GM18507 (cell line): Measurements from ENCODE around the gene PTGES.

Source experiments
- DNase-seq: peaks from one replicate; pipeline ENCODE4 v3.0.0; 2011; ENCODE audit warnings: low read depth; ENCODE audit not compliant: insufficient read length; ENCODE audit errors: extremely low spot score
- FAIRE-seq: peaks from 2 replicates; lab custom pipeline; 2011; peaks lifted over from hg19 to GRCh38; lab: Jason Lieb, UNC

Gene PTGES

GRCh38 chr9:129724456-129725190 is 28.2 kb downstream of the PTGES start:
- no peak for FAIRE-seq
- DNase-seq = no peak

- FAIRE-seq = no peak
- DNase-seq = no peak
Observed at GRCh38 chr9:129722913-129723312, 29.9 kb downstream of the PTGES start.

- no peak for DNase-seq
- FAIRE-seq = no peak
Observed at GRCh38 chr9:129720865-129721545, 31.8 kb downstream of the PTGES start.

GRCh38 chr9:129720181-129720864 is 32.5 kb downstream of the PTGES start:
- FAIRE-seq = no peak
- DNase-seq = no peak

- DNase-seq (no peak), FAIRE-seq (no peak)
Observed at GRCh38 chr9:129719135-129719534, 33.7 kb downstream of the PTGES start.

- DNase-seq (no peak), FAIRE-seq (no peak)
Observed at GRCh38 chr9:129718647-129719046, 34.2 kb downstream of the PTGES start.

- FAIRE-seq (no peak), DNase-seq (no peak)
Observed at GRCh38 chr9:129717991-129718390, 34.9 kb downstream of the PTGES start.

- FAIRE-seq = no peak
- DNase-seq = no peak
Observed at GRCh38 chr9:129716091-129716490, 36.8 kb downstream of the PTGES start.

- FAIRE-seq (no peak), DNase-seq (no peak)
Observed at GRCh38 chr9:129714511-129715061, 38.3 kb downstream of the PTGES start.

- no peak for FAIRE-seq
- DNase-seq = no peak
Observed at GRCh38 chr9:129713402-129713679, 39.5 kb downstream of the PTGES start.

- DNase-seq = no peak
- no peak for FAIRE-seq
Observed at GRCh38 chr9:129712634-129713401, 40.0 kb downstream of the PTGES start.

- DNase-seq (no peak), FAIRE-seq (no peak)
Observed at GRCh38 chr9:129710169-129710453, 42.7 kb downstream of the PTGES start.

GRCh38 chr9:129709438-129710168 is 43.2 kb downstream of the PTGES start:
- no peak for FAIRE-seq

GRCh38 chr9:129708793-129709192 is 44.0 kb downstream of the PTGES start:
- no peak for FAIRE-seq

More at GRCh38 chr9:129709438-129710168, 43.2 kb downstream of the PTGES start:
- DNase-seq = no peak

GRCh38 chr9:129704807-129705206 is 48.0 kb downstream of the PTGES start:
- DNase-seq = no peak
- FAIRE-seq = no peak

More at GRCh38 chr9:129708793-129709192, 44.0 kb downstream of the PTGES start:
- DNase-seq = no peak

GRCh38 chr9:129703667-129704355 is 49.0 kb downstream of the PTGES start:
- no peak for DNase-seq

GRCh38 chr9:129702589-129703520 is 50.0 kb downstream of the PTGES start:
- FAIRE-seq (no peak), DNase-seq (no peak)

More at GRCh38 chr9:129703667-129704355, 49.0 kb downstream of the PTGES start:
- FAIRE-seq = no peak

- FAIRE-seq = no peak
Observed at GRCh38 chr9:129701549-129701948, 51.3 kb downstream of the PTGES start.

More at GRCh38 chr9:129701549-129701948, 51.3 kb downstream of the PTGES start:
- DNase-seq = no peak
